Panc1 (cell line): ENCODE results near the gene CD151. TPM values are rescaled to one million over a fixed set of nuclear protein-coding genes. Genes with fewer than 3 reads are reported as not detected.

Experiments used
- ATAC-seq: fragments of 200-7000 bp; cut with Tn5 transposase; 2 replicates; pipeline ENCODE4 v1.9.1; 2020; ENCODE audit warnings: mild to moderate bottlenecking, moderate library complexity
- BruUV-seq: library from RNA; stranded (reverse); fragments of 400-500 nt; replicated peaks from 2 replicates; lab custom pipeline; 2021; lab: Mats Ljungman, UMichigan
- CTCF ChIA-PET: fragments of 300-600 bp; sonication (Branson Sonifier 250); formaldehyde crosslinking; loops from one replicate; lab custom pipeline; 2022; ENCODE audit warnings: antibody characterized with exemption; lab: Charles Lee
- POLR2A ChIA-PET: fragments of 300-600 bp; sonication (Branson Sonifier 250); formaldehyde crosslinking; loops from one replicate; lab custom pipeline; 2022; ENCODE audit warnings: antibody characterized with exemption; lab: Charles Lee
- DNase-seq: peaks from one replicate; pipeline ENCODE4 v3.0.0-alpha.2; 2010; ENCODE audit warnings: low read depth, low spot score
- H3K27ac ChIP-seq: 2 replicates; pipeline ENCODE4 v1.5.1; 2011; ENCODE audit warnings: mild to moderate bottlenecking, low read length, inconsistent platforms
- H3K27me3 ChIP-seq: fragments of 200-500 bp; sonication (Bioruptor generic); 2 replicates; pipeline ENCODE4 v1.6.0; 2014; ENCODE audit warnings: low read length, inconsistent platforms; ENCODE audit not compliant: control insufficient read depth, insufficient read depth
- H3K36me3 ChIP-seq: fragments of 200-500 bp; sonication (Bioruptor generic); 2 replicates; pipeline ENCODE4 v1.5.1; 2014; ENCODE audit warnings: inconsistent platforms, mild to moderate bottlenecking, low read length, moderate library complexity; ENCODE audit not compliant: control insufficient read depth, insufficient read depth
- H3K4me1 ChIP-seq: 2 replicates; pipeline ENCODE4 v1.5.1; 2011; ENCODE audit warnings: inconsistent platforms, mild to moderate bottlenecking, low read length, moderate library complexity; ENCODE audit not compliant: control insufficient read depth, insufficient read depth
- H3K4me3 ChIP-seq, 2 experiments: 2 replicates each; pipeline ENCODE4 v1.5.1; 2011 to 2012; ENCODE audit warnings: low read depth in 2 of 2, low read length in 2 of 2, mild to moderate bottlenecking in 2 of 2, inconsistent platforms in 1 of 2, moderate library complexity in 1 of 2
- H3K9me3 ChIP-seq: fragments of 200-500 bp; sonication (Bioruptor generic); 2 replicates; pipeline ENCODE4 v1.5.1; 2014; ENCODE audit warnings: low read depth, mild to moderate bottlenecking, inconsistent platforms, low read length, moderate library complexity; ENCODE audit not compliant: control insufficient read depth, insufficient read depth
- CTCF ChIP-seq: fragments of 450-650 bp; IDR thresholded peaks from 2 replicates; pipeline ENCODE4 v1.5.1; 2017; ENCODE audit warnings: mild to moderate bottlenecking
- POLR2AphosphoS5 ChIP-seq: IDR thresholded peaks from 2 replicates; pipeline ENCODE4 v1.6.1; 2012; ENCODE audit warnings: mild to moderate bottlenecking, low read depth, low read length, moderate library complexity
- REST ChIP-seq, 2 experiments: IDR thresholded peaks; 2 replicates each; pipeline ENCODE4 v1.6.1; 2011 to 2012; ENCODE audit warnings: low read depth in 2 of 2, control low read depth in 1 of 2, low read length in 1 of 2, mild to moderate bottlenecking in 1 of 2, moderate library complexity in 1 of 2; ENCODE audit not compliant: insufficient read depth in 1 of 2
- SIN3A ChIP-seq: IDR thresholded peaks from 2 replicates; pipeline ENCODE4 v1.6.1; 2012; ENCODE audit warnings: low read depth, mild to moderate bottlenecking, low read length, moderate library complexity, borderline replicate concordance; ENCODE audit not compliant: insufficient read depth
- TCF7L2 ChIP-seq: IDR thresholded peaks from 2 replicates; pipeline ENCODE4 v1.6.1; 2011; ENCODE audit warnings: mild to moderate bottlenecking, low read depth, low read length, inconsistent platforms
- in situ Hi-C: cut with HindIII; loops from 2 replicates; pipeline ENCODE4 v1.10.0; 2016; ENCODE audit warnings: low sequenced_read_pairs, low pct_unique_long_range_greater_than_20kb
- intact Hi-C: fragments of 100-400 bp; cut with micrococcal nuclease; formaldehyde crosslinking; loops from one replicate; pipeline ENCODE4 v1.10.0; 2022; ENCODE audit not compliant: unreplicated experiment
- total RNA-seq: library from RNA; stranded (reverse); gene quantifications from one replicate; pipeline ENCODE4 v1.2.1, GENCODE V29; 2021; ENCODE audit not compliant: unreplicated experiment

CD151 gene
- total RNA-seq, 1 experiment from 2014 or later = 680 TPM

- POLR2A ChIA-PET = interaction anchor here (0.5 kb wide), 1 partner anchor 261 kb away, joined by 3 read pairs; no protein-coding TSS in a partner anchor
- ATAC-seq (no peak), DNase-seq (no peak)
- Histone ChIP-seq H3K9me3 (no peaks in the 10 kb centered on the region), H3K27ac (peak overlapping the region; percentile 90), H3K4me3 (peak overlapping the region; percentile 44 to 55; a peak in 3 of 4 replicates), H3K36me3 (0 out of 2 replicates have a peak, but pooled peaks cover 2% of the 10 kb centered on the region), H3K27me3 (no peaks in the 10 kb centered on the region), H3K4me1 (peaks cover 64% of the 10 kb centered on the region)
- CTCF ChIA-PET = interaction anchor here (0.6 to 1.1 kb wide), 3 partner anchors 9 to 21 kb away, joined by 3 to 8 read pairs (median 5); no protein-coding TSS in a partner anchor
- in situ Hi-C loops (no loop called here), intact Hi-C loops (no loop called here)
- no TSS peak for BruUV-seq
- TF ChIP-seq CTCF (no peak), POLR2AphosphoS5 (no peak), TCF7L2 (no peak), REST (IDR thresholded peaks at IDR 0.05; ENCODE audit: insufficient read depth in 1 of 2, low read depth in 2 of 2, low read length in 1 of 2) (no peak), SIN3A (no peak)
Observed at GRCh38 chr11:826227-826621, 6.5 kb upstream of the CD151 start.

GRCh38 chr11:826836-827145 is 6.0 kb upstream of the CD151 start:
- in situ Hi-C loops (no loop called here), intact Hi-C loops (no loop called here)
- TF ChIP-seq POLR2AphosphoS5 (no peak), TCF7L2 (no peak)
- Histone ChIP-seq H3K36me3 (0 out of 2 replicates have a peak, but pooled peaks cover 2% of the 10 kb centered on the region), H3K4me1 (peaks cover 62% of the 10 kb centered on the region), H3K4me3 (peak overlapping the region; percentile 44 to 55), H3K9me3 (no peaks in the 10 kb centered on the region), H3K27me3 (no peaks in the 10 kb centered on the region), H3K27ac (peak overlapping the region; percentile 90)
- ChIA-PET CTCF (no interaction called here), POLR2A (no interaction called here)
- BruUV-seq = no TSS peak
- no peak for DNase-seq
- ATAC-seq = 0 out of 2 replicates have a peak, but pooled peaks have one; percentile 0

GRCh38 chr11:827146-827896 is 5.4 kb upstream of the CD151 start:
- H3K27ac ChIP-seq = peak overlapping the region; percentile 92
- DNase-seq = no peak
- H3K9me3 ChIP-seq = no peaks in the 10 kb centered on the region
- H3K27me3 ChIP-seq = no peaks in the 10 kb centered on the region
- no TSS peak for BruUV-seq
- intact Hi-C loops (no loop called here), in situ Hi-C loops (no loop called here)
- H3K36me3 ChIP-seq = 0 out of 2 replicates have a peak, but pooled peaks cover 2% of the 10 kb centered on the region
- H3K4me1 ChIP-seq = peaks cover 60% of the 10 kb centered on the region
- TF ChIP-seq REST (IDR thresholded peaks at IDR 0.05; ENCODE audit: insufficient read depth in 1 of 2, low read depth in 2 of 2, low read length in 1 of 2) (no peak), SIN3A (0 out of 2 replicates have a peak, but pooled peaks have one; percentile 37), CTCF (no peak), POLR2AphosphoS5 (peak; percentile 51; the same call in 1 of the 2 replicates), TCF7L2 (no peak)
- H3K4me3 ChIP-seq = peak overlapping the region; percentile 44 to 55
- ATAC-seq = peak; percentile 5; the same call in 1 of the 2 replicates
- CTCF ChIA-PET = interaction anchor here (1.2 kb wide), 1 partner anchor 16 kb away, joined by 6 read pairs; no protein-coding TSS in a partner anchor
- POLR2A ChIA-PET = interaction anchor here (0.8 to 1.9 kb wide), 2 partner anchors 8 to 10 kb away, joined by 5 to 11 read pairs; partner anchors contain the start of gene PNPLA2
